Heart left ventricle (tissue), 13 donors: ENCODE results near the gene GLO1.

Experiments used
- POLR2A ChIP-seq, 2 donors: fragments of 450-650 bp; IDR thresholded peaks; one replicate each; pipeline ENCODE4 v1.6.1; 2017; ENCODE audit warnings: antibody characterized with exemption in 2 of 2, mild to moderate bottlenecking in 2 of 2, moderate library complexity in 2 of 2
- TF ChIP-seq, protein P1 (sequence below), 12 donors: fragments of 200-600 bp; sonication (generic) in 4 of 12; IDR thresholded peaks; one replicate each; pipeline versions ENCODE4 v1.5.0 to v1.8.0; 2018 to 2022; ENCODE audit warnings: antibody characterized with exemption in 12 of 12, mild to moderate bottlenecking in 5 of 12
- donor health status: ischemic (EF 13 %, LVEDD 7.1; RV severe dilation, severe dysfunction).
- donor health status: DM: no; HTN: yes; CAD: no.
- donor health status: DM: no; HTN: no; CAD: no.
- donor health status: ischemic (EF 25% LVEDD 6.9; RV normal size, moderate dysfunction).
- donor health status: ischemic (EF 25% LVEDD 5.7; RV mildly dilated, moderate dysfunction).
- donor health status: ischemic (EF 35%, LVEDD 5.7; RV mildly dilated, moderate dysfunction).
- donor health status: nonischemic (EF 11% LVEDD 7.7; RV severe dilation, severe dysfunction).
- donor health status: DM: yes; HTN: yes; CAD: no.
- donor health status: PGD.
- donor health status: ischemic (EF 29% LVEDD 5.4; RV normal size, mild dysfunction).
- donor health status: nonischemic (EF 23%, LVEDD 6.1; RV moderate dilation, normal function).

GRCh38 chr6:38636027-38636426, 66.9 kb downstream of the GLO1 start:
- TF ChIP-seq, protein P1, sequence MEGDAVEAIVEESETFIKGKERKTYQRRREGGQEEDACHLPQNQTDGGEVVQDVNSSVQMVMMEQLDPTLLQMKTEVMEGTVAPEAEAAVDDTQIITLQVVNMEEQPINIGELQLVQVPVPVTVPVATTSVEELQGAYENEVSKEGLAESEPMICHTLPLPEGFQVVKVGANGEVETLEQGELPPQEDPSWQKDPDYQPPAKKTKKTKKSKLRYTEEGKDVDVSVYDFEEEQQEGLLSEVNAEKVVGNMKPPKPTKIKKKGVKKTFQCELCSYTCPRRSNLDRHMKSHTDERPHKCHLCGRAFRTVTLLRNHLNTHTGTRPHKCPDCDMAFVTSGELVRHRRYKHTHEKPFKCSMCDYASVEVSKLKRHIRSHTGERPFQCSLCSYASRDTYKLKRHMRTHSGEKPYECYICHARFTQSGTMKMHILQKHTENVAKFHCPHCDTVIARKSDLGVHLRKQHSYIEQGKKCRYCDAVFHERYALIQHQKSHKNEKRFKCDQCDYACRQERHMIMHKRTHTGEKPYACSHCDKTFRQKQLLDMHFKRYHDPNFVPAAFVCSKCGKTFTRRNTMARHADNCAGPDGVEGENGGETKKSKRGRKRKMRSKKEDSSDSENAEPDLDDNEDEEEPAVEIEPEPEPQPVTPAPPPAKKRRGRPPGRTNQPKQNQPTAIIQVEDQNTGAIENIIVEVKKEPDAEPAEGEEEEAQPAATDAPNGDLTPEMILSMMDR (IDR thresholded peaks at IDR 0.05), result no peak
- TF ChIP-seq POLR2A (IDR thresholded peaks at IDR 0.05), result no peak
